MCF 10A (cell line): Measurements from ENCODE around the gene TXNDC9. TPM values are rescaled to one million over a fixed set of nuclear protein-coding genes. Genes with fewer than 3 reads are reported as not detected.
A peak's percentile ranks its signal among the peaks of the same experiment; 100 is the strongest.
"Not testable (repeated sequence)": the region's sequence is repeated elsewhere in the genome, so short reads cannot be mapped to it uniquely, and the experiment has no call there.

Experiments
- BruUV-seq: library from RNA; stranded (reverse); fragments of 400-500 nt; replicated peaks from 2 replicates; lab custom pipeline; 2021; lab: Mats Ljungman, UMichigan
- CTCF ChIA-PET: fragments of 300-600 bp; sonication (Branson Sonifier 250); formaldehyde crosslinking; extraction: SDS; loops from one replicate; lab custom pipeline; 2021; ENCODE audit warnings: antibody characterized with exemption, inconsistent platforms; lab: Yijun Ruan, JAX
- POLR2A ChIA-PET: fragments of 300-600, 350-650 bp; sonication (Branson Sonifier 250); formaldehyde crosslinking; extraction: SDS; loops from one replicate; lab custom pipeline; 2020; ENCODE audit warnings: antibody characterized with exemption, inconsistent platforms; lab: Yijun Ruan, JAX
- DNase-seq: peaks from one replicate; pipeline ENCODE4 v3.0.0-alpha.2; 2018; ENCODE audit not compliant: unreplicated experiment
- H3K27ac Mint-ChIP-seq: one replicate; pipeline ENCODE4 v1.8.0; 2022; ENCODE audit warnings: mild to moderate bottlenecking, low read depth, mixed read lengths; ENCODE audit not compliant: unreplicated experiment
- H3K27me3 Mint-ChIP-seq: one replicate; pipeline ENCODE4 v1.8.0; 2022; ENCODE audit warnings: mixed read lengths; ENCODE audit not compliant: insufficient read depth, unreplicated experiment
- H3K36me3 Mint-ChIP-seq: one replicate; pipeline ENCODE4 v1.8.0; 2022; ENCODE audit warnings: mild to moderate bottlenecking, moderate library complexity, mixed read lengths; ENCODE audit not compliant: insufficient read depth, unreplicated experiment
- H3K4me1 Mint-ChIP-seq: one replicate; pipeline ENCODE4 v1.8.0; 2022; ENCODE audit warnings: mixed read lengths; ENCODE audit not compliant: insufficient read depth, unreplicated experiment
- H3K4me3 Mint-ChIP-seq: one replicate; pipeline ENCODE4 v1.8.0; 2022; ENCODE audit warnings: mild to moderate bottlenecking, moderate library complexity, mixed read lengths; ENCODE audit not compliant: unreplicated experiment
- H3K9me3 Mint-ChIP-seq: one replicate; pipeline ENCODE4 v1.8.0; 2022; ENCODE audit warnings: mixed read lengths; ENCODE audit not compliant: unreplicated experiment
- CTCF ChIP-seq: fragments of 200-600 bp; IDR thresholded peaks from one replicate; pipeline ENCODE4 v1.8.0; 2022; ENCODE audit warnings: antibody characterized with exemption, mild to moderate bottlenecking; ENCODE audit not compliant: unreplicated experiment
- intact Hi-C: fragments of 100-400 bp; cut with micrococcal nuclease; formaldehyde crosslinking; loops from 2 replicates; pipeline ENCODE4 v1.14.1; 2022
- total RNA-seq: library from RNA; stranded (reverse); gene quantifications from 2 replicates; pipeline ENCODE4 v1.2.3, GENCODE V29; 2022

Gene TXNDC9
- total RNA-seq, 1 experiment from 2014 or later = 40.2 TPM

- intact Hi-C loops = no loop called here
- no peaks in the 10 kb centered on the region for H3K4me1 Mint-ChIP-seq
- CTCF ChIA-PET = no interaction called here
- no peaks in the 10 kb centered on the region for H3K9me3 Mint-ChIP-seq
- BruUV-seq = no TSS peak
- POLR2A ChIA-PET = no interaction called here
- no peak overlapping the region for H3K27ac Mint-ChIP-seq
- no peaks in the 10 kb centered on the region for H3K27me3 Mint-ChIP-seq
- H3K36me3 Mint-ChIP-seq = peaks cover 6% of the 10 kb centered on the region
- H3K4me3 Mint-ChIP-seq = no peak overlapping the region
- no peak for TF ChIP-seq CTCF
- no peak for DNase-seq
Observed at GRCh38 chr2:99285526-99285925, 50.6 kb downstream of the TXNDC9 start.

GRCh38 chr2:99279969-99280695 is 56.0 kb downstream of the TXNDC9 start:
- no peak for TF ChIP-seq CTCF
- H3K4me1 Mint-ChIP-seq = peaks cover 12% of the 10 kb centered on the region
- H3K9me3 Mint-ChIP-seq = no peaks in the 10 kb centered on the region
- H3K36me3 Mint-ChIP-seq = no peaks in the 10 kb centered on the region
- no peak overlapping the region for H3K4me3 Mint-ChIP-seq
- CTCF ChIA-PET = interaction anchor here (0.6 kb wide), 2 partner anchors 107 to 163 kb away, joined by 3 to 4 read pairs; no protein-coding TSS in a partner anchor
- no peak for DNase-seq
- no peak overlapping the region for H3K27ac Mint-ChIP-seq
- BruUV-seq = no TSS peak
- POLR2A ChIA-PET = interaction anchor here (1.3 kb wide), 1 partner anchor 140 kb away, joined by 3 read pairs; no protein-coding TSS in a partner anchor
- intact Hi-C loops = no loop called here
- H3K27me3 Mint-ChIP-seq = no peaks in the 10 kb centered on the region

- Mint-ChIP-seq H3K27ac (peak overlapping the region; percentile 68), H3K36me3 (no peaks in the 10 kb centered on the region), H3K4me1 (peaks cover 12% of the 10 kb centered on the region), H3K27me3 (no peaks in the 10 kb centered on the region), H3K9me3 (no peaks in the 10 kb centered on the region), H3K4me3 (peak overlapping the region; percentile 55)
- no TSS peak for BruUV-seq
- DNase-seq = peak; percentile 66
- TF ChIP-seq CTCF = no peak
- ChIA-PET CTCF (interaction anchor here (0.6 to 1.0 kb wide), 3 partner anchors 98 to 645 kb away, joined by 3 read pairs; partner anchors contain the start of gene MRPL30), POLR2A (interaction anchor here (1.0 to 1.8 kb wide), 3 partner anchors 57 to 97 kb away, joined by 3 to 6 read pairs (median 4); partner anchors contain the start of genes EIF5B, MRPL30 and TXNDC9)
- intact Hi-C loops = no loop called here
Observed at GRCh38 chr2:99278793-99279291, 57.3 kb downstream of the TXNDC9 start.

GRCh38 chr2:99278195-99278765 is 57.9 kb downstream of the TXNDC9 start:
- intact Hi-C loops, H3K36me3 Mint-ChIP-seq, BruUV-seq, DNase-seq, H3K27me3 Mint-ChIP-seq, H3K9me3 Mint-ChIP-seq: not testable (repeated sequence)
- ChIA-PET POLR2A (interaction anchor here (0.6 to 1.8 kb wide), 5 partner anchors 24 to 97 kb away, joined by 3 to 6 read pairs (median 4); partner anchors contain the start of genes EIF5B, MRPL30 and TXNDC9), CTCF (interaction anchor here (0.6 to 1.1 kb wide), 4 partner anchors 18 to 644 kb away, joined by 3 to 4 read pairs (median 3); no protein-coding TSS in a partner anchor)
- H3K27ac Mint-ChIP-seq = peak overlapping the region; percentile 68
- H3K4me3 Mint-ChIP-seq = peak overlapping the region; percentile 55
- peaks cover 12% of the 10 kb centered on the region for H3K4me1 Mint-ChIP-seq
